ENCODE results near the gene ATP6V0C.

Gene ATP6V0C

GRCh38 chr16:2470603-2471015 is 43.1 kb upstream of the ATP6V0C start:
- no peak overlapping the region for H3K9ac ChIP-seq (ENCODE audit: low read length)
- TF ChIP-seq CTCF (IDR thresholded peaks at IDR 0.05; ENCODE audit: low read length): no peak
- no peak for TF ChIP-seq EZH2 (IDR thresholded peaks at IDR 0.05; ENCODE audit: borderline replicate concordance, low read length)
- no peak overlapping the region for H3K27ac ChIP-seq (ENCODE audit: low read depth, low read length, poor library complexity, severe bottlenecking)
- no peaks in the 10 kb centered on the region for H3F3A ChIP-seq (ENCODE audit: insufficient read depth, low read length)
- H3K4me1 ChIP-seq (ENCODE audit: insufficient read depth, low read length, severe bottlenecking): peaks cover 55% of the 10 kb centered on the region
- H3K36me3 ChIP-seq (ENCODE audit: insufficient read depth, low read length): no peaks in the 10 kb centered on the region
- no peaks in the 10 kb centered on the region for H3K79me2 ChIP-seq (ENCODE audit: insufficient read depth, low read length)
- H3K4me2 ChIP-seq (ENCODE audit: low read length): no peak overlapping the region
- no peaks in the 10 kb centered on the region for H3K9me3 ChIP-seq (ENCODE audit: low read length)
- H2AFZ ChIP-seq (ENCODE audit: low read length): no peak overlapping the region
- H3K9me2 ChIP-seq (ENCODE audit: low read depth, low read length): no peaks in the 10 kb centered on the region
- H3K27me3 ChIP-seq (ENCODE audit: insufficient read depth, low read length): peaks cover 17% of the 10 kb centered on the region
- H4K20me1 ChIP-seq (ENCODE audit: insufficient read depth, low read length): no peaks in the 10 kb centered on the region
- no peak overlapping the region for H3K4me3 ChIP-seq (ENCODE audit: low read depth, low read length, poor library complexity, severe bottlenecking)

- H3K4me1 ChIP-seq (ENCODE audit: insufficient read depth, low read length, severe bottlenecking): peaks cover 61% of the 10 kb centered on the region
- no peaks in the 10 kb centered on the region for H3K79me2 ChIP-seq (ENCODE audit: insufficient read depth, low read length)
- H3K36me3 ChIP-seq (ENCODE audit: insufficient read depth, low read length): no peaks in the 10 kb centered on the region
- peaks cover 17% of the 10 kb centered on the region for H3K27me3 ChIP-seq (ENCODE audit: insufficient read depth, low read length)
- no peak within 1 kb of the TSS for H3K9ac ChIP-seq (ENCODE audit: low read length)
- no peak for TF ChIP-seq CTCF (IDR thresholded peaks at IDR 0.05; ENCODE audit: low read length)
- H3K4me2 ChIP-seq (ENCODE audit: low read length): peak within 1 kb of the TSS; percentile 38; the same call in 1 of the 2 replicates
- H3F3A ChIP-seq (ENCODE audit: insufficient read depth, low read length): no peaks in the 10 kb centered on the region
- H3K4me3 ChIP-seq (ENCODE audit: low read depth, low read length, poor library complexity, severe bottlenecking): no peak within 1 kb of the TSS
- H4K20me1 ChIP-seq (ENCODE audit: insufficient read depth, low read length): no peaks in the 10 kb centered on the region
- H3K9me2 ChIP-seq (ENCODE audit: low read depth, low read length): no peaks in the 10 kb centered on the region
- H3K9me3 ChIP-seq (ENCODE audit: low read length): no peaks in the 10 kb centered on the region
- no peak within 1 kb of the TSS for H2AFZ ChIP-seq (ENCODE audit: low read length)
- H3K27ac ChIP-seq (ENCODE audit: low read depth, low read length, poor library complexity, severe bottlenecking): no peak within 1 kb of the TSS
Observed at GRCh38 chr16:2471016-2471652, 42.6 kb upstream of the ATP6V0C start, which contains the start of gene NTN3. Gene NTN3, plus strand, starts transcription at chr16:2471297. Its CDS starts 405 bp downstream, at chr16:2471702.

GRCh38 chr16:2471653-2472487 is 41.9 kb upstream of the ATP6V0C start:
- no peak for TF ChIP-seq EZH2 (IDR thresholded peaks at IDR 0.05; ENCODE audit: borderline replicate concordance, low read length)
- no peak for TF ChIP-seq CTCF (IDR thresholded peaks at IDR 0.05; ENCODE audit: low read length)
- Histone ChIP-seq H3K79me2 (ENCODE audit: insufficient read depth, low read length) (no peaks in the 10 kb centered on the region), H3K36me3 (ENCODE audit: insufficient read depth, low read length) (no peaks in the 10 kb centered on the region), H2AFZ (ENCODE audit: low read length) (no peak overlapping the region), H3K9me3 (ENCODE audit: low read length) (no peaks in the 10 kb centered on the region), H3K4me3 (ENCODE audit: low read depth, low read length, poor library complexity, severe bottlenecking) (no peak overlapping the region), H3F3A (ENCODE audit: insufficient read depth, low read length) (no peaks in the 10 kb centered on the region), H3K9ac (ENCODE audit: low read length) (no peak overlapping the region), H3K27me3 (ENCODE audit: insufficient read depth, low read length) (peaks cover 17% of the 10 kb centered on the region), H3K27ac (ENCODE audit: low read depth, low read length, poor library complexity, severe bottlenecking) (no peak overlapping the region), H3K9me2 (ENCODE audit: low read depth, low read length) (no peaks in the 10 kb centered on the region), H3K4me2 (ENCODE audit: low read length) (peak overlapping the region; percentile 38; the same call in 1 of the 2 replicates), H4K20me1 (ENCODE audit: insufficient read depth, low read length) (no peaks in the 10 kb centered on the region), H3K4me1 (ENCODE audit: insufficient read depth, low read length, severe bottlenecking) (peaks cover 60% of the 10 kb centered on the region)

All from OCI-LY1 (cell line).